ENCODE measurements around the gene TF.

- TF ChIP-seq CTCF (IDR thresholded peaks at IDR 0.05 in 2 of 3, conservative IDR thresholded peaks at IDR 0.05 in 1 of 3; ENCODE audit: control insufficient read depth in 2 of 3, extremely low read depth in 1 of 3, insufficient read depth in 1 of 3, low read depth in 3 of 3, low read length in 3 of 3) (no peak), ZZZ3 (IDR thresholded peaks at IDR 0.05; ENCODE audit: control insufficient read depth, insufficient read length, low read depth) (no peak), RFX5 (IDR thresholded peaks at IDR 0.05; ENCODE audit: low read depth, low read length) (no peak), RBBP5 (conservative IDR thresholded peaks at IDR 0.05) (no peak), POLR2A (IDR thresholded peaks at IDR 0.05; ENCODE audit: low read depth, low read length) (no peak), CEBPB (IDR thresholded peaks at IDR 0.05; ENCODE audit: borderline replicate concordance in 1 of 2, low read depth in 2 of 2, low read length in 2 of 2) (no peak), EZH2 (IDR thresholded peaks at IDR 0.05; ENCODE audit: borderline replicate concordance, control insufficient read depth, low read depth, low read length) (no peak), REST (IDR thresholded peaks at IDR 0.05; ENCODE audit: low read depth, low read length) (no peak), JUNB (IDR thresholded peaks at IDR 0.05) (no peak), TCF7 (IDR thresholded peaks at IDR 0.05; ENCODE audit: borderline replicate concordance) (no peak), RELB (IDR thresholded peaks at IDR 0.05; ENCODE audit: low read depth) (no peak)
Observed at GRCh38 chr3:133722935-133723334, 23.3 kb upstream of the TF start.

All from GM12878 (cell line).